GM21367 (cell line): ENCODE results near the gene FRMD4A.
"Not testable (repeated sequence)": the region's sequence is repeated elsewhere in the genome, so short reads cannot be mapped to it uniquely, and the experiment has no call there.

Experiments used
- ATAC-seq: cut with Tn5 transposase; IDR thresholded peaks from one replicate; pipeline ENCODE4 v1.9.1; 2021; ENCODE audit not compliant: unreplicated experiment

Gene FRMD4A

DNA sequence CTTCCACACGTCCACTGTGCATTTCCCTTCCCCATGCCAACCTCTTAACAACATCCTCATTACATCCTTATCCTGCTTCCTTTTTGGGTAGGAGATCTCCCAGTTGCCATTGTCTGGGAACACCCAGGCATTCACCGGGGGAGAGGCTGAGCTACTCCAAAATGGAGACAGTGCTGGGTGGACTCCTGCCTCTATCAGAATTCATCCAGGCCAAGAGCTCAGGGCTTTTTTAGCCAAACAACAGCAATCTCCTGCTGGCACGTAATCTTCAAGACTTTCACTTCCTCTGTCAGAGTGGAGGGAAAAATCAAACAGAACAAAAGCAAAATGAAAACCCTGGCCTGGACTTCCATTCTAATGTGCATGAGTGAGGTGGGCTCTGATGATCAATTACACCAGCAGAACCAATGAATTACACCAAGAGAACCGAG is 499.0 kb downstream of the FRMD4A start:
- ATAC-seq, result peak; percentile 67

DNA sequence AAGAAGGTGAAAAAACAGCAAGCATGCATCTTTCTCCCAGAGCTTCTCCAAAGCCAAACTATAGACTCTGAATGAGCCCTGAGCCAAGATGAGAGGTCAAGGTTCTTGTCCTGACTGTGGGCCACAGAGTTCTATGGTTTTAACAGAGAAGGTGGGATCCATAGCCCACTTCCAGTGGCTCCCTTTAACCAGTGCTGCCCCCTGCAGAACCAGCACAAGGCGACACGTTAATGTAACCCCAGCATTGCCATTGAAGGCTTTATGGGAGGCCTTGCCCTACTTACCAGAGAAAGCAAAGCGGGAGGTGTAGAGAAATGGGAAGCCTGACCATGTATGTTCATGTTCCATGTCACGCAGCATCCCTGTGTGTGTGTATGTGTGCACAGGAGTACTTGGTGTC is 500.3 kb downstream of the FRMD4A start:
- no peak for ATAC-seq

DNA sequence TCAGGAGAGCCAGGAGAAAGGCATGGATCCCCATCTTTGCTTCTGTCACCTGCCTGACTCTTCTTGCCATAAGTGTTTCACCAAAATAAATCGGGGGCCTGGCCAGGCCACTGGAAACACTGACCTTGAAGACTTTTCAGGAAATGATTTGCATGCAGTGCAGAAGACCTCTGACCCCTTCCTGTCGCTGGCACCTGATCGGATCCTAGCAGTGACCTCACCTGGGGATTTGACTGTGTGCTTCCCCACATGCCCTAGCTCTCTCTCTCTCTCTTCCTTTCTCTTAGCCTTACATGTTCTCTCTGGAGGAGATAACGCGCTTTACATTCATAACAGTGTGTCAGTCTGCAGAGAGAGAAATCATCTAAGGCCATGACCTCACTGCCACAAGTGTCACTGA is 500.9 kb downstream of the FRMD4A start:
- no peak for ATAC-seq

DNA sequence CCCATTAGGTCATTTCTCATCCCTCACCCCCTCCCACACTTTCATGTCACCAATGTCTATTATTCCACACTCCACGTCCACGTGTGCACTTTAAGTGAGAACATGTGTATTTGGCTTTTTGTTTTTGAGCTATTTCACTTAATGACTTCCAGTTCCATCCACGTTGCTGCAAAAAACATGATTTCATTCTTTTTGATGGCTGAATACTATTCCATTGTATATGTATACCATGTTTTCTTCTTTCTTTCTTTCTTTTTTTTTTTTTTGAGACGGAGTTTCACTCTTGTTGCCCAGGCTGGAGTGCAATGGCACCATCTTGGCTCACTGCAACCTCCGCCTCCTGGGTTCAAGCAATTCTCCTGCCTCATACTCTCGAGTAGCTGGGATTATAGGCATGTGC is 502.4 kb downstream of the FRMD4A start:
- ATAC-seq, result not testable (repeated sequence)

DNA sequence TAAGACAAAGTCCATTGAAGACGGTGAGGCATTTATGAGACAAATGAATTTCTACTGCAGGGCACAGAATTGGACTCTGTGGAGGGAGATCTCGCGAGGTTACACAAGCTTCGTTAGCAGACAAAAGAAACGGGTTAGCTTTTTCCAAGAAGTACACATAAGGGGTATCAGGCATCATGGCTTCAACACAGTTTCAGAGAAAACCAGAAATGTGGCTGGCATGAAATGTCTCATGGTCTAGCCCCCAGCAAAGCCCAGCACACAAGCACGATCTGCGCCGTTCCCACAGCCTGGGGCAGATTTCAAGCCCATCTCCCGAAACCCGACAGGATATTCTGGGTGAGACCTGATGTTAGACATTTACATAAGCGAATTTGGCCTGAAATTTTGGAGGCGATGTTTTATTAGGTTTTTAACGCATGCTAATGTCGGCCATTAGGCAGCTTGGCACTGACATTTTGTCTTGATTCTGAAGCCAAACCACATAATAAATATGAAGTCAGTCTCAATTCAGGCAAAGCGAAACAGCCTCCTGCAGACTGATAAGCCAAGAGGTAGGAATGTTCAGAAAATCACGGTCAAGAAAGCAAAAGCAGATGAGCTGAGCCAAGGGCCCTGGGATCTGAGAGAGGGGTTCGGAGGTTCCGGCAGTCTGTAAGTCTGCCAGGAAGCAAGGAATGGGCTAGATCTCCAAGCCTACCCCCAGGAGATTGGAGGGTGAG is 503.5 kb downstream of the FRMD4A start:
- no peak for ATAC-seq

DNA sequence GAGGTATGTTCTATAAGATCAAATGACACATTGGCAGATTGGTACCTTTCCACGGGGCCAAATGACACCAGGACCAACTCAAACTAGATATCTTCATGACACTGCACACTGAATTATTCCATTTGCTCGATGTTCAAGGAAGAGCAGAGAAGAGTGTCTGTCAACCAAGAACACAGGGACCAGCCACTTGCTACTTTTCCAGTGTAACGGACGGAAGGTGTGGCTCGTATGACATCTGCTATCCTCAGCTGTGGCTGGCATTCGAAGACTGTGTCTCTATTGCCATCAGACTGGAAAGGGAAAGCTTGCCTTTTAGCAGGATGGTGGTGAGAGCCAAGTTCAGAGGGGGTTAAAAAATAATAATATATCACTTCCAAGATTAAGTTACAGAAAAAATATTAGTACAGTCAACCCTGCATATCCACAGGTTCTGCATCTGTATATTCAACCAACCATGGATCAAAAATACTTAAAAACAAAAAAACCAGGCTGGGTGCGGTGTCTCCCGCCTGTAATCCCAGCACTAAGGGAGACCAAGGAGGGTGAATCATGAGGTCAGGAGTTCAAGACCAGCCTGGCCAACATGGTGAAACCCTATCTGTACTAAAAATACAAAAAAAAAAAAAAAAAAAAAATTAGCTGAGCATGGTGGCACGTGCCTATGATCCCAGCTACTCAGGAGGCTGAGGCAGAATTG is 506.9 kb downstream of the FRMD4A start:
- no peak for ATAC-seq

DNA sequence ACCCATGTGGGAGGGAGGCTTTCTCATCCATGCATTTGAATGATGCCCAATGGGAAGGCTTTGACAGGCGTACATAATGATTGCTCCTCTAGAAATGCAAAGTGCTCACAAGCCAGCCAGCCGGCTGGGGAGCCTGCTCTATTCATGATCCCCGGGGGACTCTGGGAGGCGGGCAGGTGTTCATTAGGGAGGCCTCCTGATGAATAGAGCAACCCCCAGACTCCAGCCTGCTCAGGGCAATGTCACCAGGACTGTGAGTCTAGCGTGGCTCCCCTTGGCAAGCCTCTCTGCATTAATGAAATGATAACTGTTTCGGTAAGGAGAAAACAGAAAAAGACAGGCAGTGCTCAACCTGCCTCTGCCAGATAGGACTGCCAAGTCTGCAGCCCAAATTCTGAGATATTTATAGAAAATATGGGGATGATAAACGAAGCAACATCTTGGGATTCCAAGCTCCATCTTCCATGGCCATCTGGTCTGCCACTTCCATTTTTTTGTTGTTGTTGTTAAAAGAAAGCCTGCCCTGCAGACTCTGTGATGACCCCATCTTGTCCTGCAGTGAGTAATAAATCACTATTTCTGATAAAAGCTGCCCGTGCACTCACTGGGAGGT is 507.5 kb downstream of the FRMD4A start:
- no peak for ATAC-seq

DNA sequence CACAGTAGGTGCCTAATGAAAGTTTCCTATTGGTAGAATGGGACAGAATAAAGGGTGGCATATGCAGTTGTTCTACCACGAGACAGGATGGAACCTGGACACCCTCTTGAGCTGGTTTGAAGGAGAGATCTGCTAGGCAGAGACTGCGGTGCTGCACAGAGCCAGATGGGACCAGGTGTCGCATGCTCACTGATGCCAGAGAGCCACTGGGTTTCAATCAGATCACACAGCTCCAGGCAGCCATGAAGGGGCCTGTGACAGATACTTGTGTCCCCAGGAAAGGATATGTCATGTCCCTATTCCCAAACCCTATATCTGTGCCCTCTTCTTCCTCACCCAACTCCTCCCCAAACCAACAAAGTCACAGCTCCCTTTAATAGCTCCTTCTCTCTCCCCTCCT is 508.2 kb downstream of the FRMD4A start:
- ATAC-seq, result no peak

DNA sequence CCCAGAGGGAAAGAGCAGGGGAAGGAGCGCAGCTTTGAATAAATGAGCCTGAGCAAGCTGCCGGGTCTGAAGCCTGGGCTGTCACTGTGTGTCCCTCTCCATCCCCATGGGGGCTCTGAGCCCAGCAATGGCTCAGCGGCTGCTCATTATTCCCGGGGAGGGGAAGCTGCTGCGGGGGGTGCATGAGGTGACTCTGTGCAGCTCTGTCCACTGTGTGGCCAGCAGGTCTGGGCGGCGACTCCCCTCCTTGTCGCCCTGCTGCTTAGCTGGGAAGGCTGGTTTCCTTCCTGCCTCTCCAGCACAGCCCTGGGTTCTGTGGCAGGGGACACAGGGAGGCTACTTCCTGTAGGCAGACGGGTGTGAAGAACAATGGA is 509.8 kb downstream of the FRMD4A start:
- no peak for ATAC-seq

DNA sequence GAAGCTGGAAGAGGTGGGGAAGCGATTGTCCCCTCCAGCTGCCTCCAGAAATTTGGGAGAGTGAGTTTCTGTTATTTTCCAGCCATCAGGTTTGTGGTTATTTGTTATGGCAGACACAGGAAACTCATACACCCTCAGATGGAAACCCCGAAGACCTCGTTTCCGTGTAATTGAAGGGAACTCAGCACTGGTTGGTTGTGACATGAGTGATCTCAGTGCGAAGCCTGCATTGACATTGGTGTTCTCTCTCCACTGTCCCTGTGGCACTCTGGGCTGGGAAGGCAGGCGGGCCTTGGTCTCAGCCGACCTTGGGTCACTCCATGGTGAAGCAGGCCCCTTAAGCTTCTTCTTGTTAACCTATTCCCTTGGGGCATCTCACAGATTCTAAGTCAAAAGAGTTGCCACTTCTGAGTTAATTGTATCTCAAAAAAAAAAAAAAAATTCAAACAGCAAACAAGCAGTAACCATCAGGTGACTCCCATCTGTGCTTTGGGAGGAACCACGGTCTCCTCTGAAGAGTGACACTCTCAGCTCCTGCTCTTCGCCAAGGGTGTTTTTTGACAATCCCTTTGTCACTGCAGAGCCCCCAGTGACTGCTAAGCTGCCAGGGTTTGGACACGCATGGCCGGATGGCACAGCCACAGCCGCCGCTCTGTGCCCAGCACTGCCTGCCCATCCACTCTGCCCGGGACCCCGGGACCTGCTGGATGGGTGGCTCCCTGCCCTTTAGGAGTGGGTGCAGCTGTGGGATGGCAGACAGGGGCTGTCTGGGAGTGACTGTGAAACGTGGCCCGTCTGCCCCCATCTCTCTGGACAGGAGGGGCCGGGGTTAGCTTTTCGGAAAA is 510.4 kb downstream of the FRMD4A start:
- ATAC-seq, result no peak

DNA sequence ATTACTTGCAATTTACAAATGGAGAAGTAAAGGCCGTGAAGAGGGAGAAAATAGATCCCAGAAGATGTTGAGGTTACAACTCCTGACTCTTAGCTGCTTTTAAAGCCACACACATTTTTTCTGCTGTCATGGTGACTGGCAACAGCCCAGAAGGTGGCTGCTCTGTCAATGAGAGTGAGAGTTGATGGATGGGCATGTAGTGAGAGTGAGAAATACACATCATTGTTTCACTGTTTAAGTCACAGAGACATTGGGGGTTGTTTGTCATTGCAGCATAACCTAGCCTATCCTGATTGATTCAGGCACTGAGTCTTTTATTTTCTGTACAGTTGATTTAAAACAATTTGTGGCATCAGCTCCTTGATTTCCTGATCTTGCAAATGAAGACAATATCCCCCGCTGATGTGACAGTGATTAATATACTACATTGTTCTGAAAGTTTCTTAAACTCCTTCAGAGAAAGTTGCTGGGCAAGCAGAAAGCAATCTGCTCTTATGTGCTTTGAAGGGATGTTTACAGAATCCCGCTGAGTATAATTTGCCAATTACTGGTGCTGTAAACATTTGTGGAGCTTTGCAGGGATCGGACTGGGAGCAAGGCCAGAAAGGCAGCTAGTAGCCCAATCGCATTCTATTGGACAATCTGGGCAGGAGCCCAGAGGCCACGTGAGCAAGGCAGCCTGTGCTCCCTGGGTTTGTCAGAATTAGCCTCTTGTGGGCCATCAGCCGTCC is 514.4 kb downstream of the FRMD4A start:
- ATAC-seq, result no peak

DNA sequence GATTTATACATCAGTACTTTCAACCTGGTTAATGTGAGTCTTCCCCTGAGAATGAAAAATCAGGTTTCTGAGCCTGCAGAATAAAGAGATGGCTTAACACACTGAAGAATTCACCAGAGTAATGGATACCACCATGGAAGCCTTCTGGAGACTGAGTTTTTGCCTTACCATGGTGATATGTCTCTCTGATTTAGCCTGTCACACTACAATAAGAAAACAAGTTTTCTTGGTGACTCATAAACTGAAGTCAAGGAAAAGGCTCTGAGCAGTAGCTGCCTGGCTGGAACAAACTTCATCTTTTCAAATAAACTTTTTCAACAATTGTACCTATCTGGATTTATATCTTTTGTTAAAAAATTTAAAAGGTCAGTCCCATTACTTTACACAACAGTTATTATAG is 515.0 kb downstream of the FRMD4A start:
- ATAC-seq, result no peak

DNA sequence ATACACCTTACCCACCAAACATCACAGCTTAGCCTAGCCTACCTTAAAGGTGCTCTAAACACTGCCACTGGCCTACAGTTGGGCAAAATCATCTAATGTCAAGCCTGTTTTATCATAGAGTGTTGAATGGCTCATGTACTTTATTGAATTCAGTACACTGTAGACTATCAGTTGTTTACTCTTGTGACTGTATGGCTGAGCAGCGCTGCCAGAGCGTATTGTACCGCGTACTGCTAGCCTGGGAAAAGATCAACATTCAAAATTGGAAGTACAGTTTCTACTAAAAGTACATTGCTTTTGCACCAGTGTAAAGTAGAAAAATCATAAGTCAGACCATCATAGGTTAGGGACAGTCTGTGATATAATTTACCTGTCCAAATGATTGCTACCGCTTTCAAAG is 517.2 kb downstream of the FRMD4A start:
- ATAC-seq, result no peak

DNA sequence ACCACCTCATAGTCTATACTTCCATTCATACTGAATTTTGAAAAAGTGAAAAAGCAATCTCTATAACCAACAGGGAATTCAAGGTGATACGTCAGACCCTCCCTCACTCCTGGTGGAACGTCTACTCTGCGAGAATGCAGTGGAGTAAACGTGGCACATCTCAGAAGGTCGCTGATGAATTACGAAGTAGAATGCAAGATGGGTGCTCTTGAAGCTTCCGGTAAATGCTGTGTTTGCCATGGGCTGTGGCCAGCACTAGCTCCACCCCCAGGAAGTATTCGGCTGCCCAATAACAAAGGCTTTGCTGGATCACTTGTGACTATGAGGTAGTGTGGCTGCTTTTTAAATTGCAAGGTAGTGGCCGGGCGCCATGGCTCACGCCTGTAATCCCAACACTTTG is 517.9 kb downstream of the FRMD4A start:
- ATAC-seq, result no peak

DNA sequence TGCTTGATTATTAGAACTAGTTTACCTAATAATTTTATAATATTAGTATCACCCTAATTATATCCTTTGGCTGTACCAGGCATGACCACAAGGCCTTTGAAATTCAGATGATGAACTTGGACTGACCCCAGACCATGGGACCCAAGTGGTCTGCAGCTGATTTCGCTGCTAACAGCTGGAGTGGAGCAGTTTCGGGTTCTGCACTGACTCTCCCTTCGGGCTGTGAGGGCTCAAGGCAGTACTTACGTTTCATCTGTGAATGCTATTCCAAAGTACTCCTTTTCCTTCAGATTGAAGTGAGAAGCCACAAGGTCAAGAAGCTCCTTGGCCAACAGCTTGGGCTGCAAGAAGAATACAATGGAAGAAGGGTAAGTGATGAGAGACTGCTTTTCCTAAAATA is 520.2 kb downstream of the FRMD4A start:
- ATAC-seq, result no peak

DNA sequence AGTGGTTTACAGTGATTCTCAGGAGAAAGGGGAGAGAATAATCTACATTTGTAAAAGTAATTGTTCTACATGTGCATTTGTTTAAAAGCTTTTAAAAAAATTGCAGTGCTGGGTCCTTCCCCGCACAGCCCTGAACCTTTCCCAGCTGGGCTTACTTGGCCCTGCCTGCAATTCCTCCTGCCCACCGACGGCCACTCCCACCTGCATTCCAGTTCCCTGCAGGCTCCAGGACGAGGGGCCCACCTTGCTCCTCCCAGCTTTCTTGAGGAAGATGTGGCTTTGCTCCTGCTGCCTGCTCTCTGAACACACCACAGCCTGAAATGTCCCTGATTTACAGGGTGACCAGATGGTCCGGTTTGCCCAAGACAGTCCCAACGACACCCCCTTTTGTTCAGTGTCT is 521.3 kb downstream of the FRMD4A start:
- ATAC-seq, result no peak

DNA sequence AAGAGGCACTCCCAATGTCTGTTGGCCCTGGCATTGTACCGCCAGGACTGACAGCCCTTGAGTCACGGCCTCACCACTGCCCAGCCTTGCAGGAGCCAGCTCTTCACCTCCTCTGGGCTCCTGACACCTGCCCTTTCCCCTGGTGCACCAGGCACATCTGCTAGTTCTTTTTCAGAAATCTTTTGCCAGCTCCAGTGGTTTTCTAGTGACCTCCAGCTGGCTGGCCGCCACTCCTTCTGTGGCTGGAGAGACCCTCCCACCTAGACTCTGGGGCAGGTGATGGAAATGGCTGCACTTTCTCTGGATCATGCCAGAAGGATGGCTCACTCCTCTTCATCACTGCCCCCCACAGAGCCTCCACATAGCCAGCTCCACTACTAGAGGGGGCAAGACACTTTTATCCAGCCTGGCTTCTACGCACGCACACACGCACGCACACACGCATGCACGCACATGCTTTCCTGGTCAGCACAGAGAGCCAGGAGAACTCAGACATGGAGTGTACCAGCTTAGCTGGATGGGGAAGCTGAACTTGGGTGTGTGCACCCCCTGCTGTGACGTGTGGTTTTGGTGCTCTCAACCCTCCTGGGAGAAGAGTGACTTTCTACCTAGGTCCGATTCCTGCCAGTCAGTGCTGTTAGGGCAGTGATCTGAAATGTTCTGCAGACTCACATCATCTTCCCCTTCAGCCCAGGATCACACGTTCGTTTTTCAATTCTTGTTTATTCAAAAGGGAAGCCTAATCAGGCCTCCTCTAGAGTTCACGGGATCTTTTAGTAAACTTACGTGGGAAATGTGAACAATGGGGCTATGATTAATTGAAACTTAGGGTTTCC is 522.0 kb downstream of the FRMD4A start:
- ATAC-seq, result no peak

DNA sequence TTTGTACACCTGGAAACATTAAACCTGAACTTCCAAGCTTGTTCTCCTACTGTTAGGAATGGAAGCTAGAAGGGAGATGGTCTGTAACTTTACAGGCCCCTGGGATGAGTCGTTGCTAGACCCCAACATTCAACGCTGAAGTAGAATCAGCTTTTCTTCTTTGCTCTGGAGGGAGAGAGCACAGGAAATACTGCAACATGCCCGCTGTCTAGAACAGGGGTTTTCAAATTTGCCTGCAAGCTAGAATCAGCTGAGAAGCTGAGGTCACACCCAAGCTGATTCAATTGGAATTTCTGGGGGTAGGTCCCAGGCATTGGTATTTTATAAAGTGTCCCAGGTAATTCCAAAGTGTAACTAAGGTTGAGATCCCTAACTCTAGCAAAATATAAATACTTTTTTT is 524.3 kb downstream of the FRMD4A start:
- no peak for ATAC-seq

DNA sequence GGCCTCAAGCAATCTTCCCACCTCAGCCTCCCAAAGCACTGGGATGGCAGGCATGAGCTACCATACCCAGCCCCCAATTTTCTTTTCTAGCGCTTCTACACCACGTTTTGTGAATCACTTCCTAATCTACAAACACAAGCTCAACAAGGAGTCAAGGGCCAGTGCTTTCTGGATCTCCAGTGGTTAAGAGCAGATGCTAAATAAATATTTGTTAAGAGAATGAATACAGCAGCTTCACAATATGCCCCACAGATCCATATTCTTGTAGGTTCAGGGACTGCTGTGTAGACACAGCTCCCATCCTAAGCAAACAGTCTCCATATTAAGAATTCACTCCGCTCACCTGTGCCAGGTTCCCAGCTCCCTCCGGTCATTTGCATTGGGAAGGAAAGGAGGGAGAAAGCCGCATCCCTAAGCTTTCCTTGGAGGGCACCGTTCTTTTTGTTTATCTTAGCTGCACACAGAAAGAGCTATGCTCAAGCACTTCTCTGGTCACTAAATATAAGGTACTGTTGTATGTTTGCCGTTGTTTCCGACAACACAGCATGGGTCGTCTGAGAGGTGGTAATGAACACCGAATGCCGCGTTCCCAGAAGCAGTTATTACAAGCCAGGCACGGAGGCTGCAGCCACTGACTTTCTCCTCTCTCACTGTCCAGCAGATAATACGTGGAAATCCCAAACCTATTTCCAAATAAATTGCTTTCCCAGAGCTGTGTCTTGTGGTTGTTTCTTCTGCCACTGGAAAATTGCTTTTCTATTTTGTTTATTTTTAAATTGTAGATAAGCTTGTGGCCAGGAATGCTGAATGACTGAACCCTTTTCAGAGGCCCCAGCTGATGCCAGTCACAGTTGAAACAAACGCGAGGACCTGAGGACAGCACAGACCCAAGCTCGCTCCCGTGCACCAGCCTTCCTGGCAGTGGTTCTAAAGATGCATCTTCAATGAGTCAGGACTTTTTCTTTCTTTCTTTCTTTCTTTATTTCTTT is 526.9 kb downstream of the FRMD4A start:
- ATAC-seq, result no peak
